Heart right ventricle (tissue), 16 donors: ENCODE measurements around the gene RBFOX1. TPM values are rescaled to one million over a fixed set of nuclear protein-coding genes. Genes with fewer than 3 reads are reported as not detected.

Source experiments
- ATAC-seq, 8 donors: fragments of 200-7000 bp; cut with Tn5 transposase; one replicate each; pipeline ENCODE4 v1.9.1; 2020; ENCODE audit warnings: mild to moderate bottlenecking in 8 of 8, moderate library complexity in 8 of 8, moderate number of reproducible peaks in 1 of 8
- DNase-seq, 2 donors: peaks; one replicate each; pipeline ENCODE4 v3.0.0-alpha.2; 2020
- H3K27ac ChIP-seq, 10 donors: fragments of 200-600 bp; sonication (generic) in 2 of 10; one replicate each; pipeline versions ENCODE4 v1.5.0 to v1.8.0; 2020 to 2022; ENCODE audit warnings: mild to moderate bottlenecking in 3 of 10
- H3K27me3 ChIP-seq, 7 donors: fragments of 200-600 bp; one replicate each; pipeline ENCODE4 v1.8.0; 2021 to 2022; ENCODE audit warnings: mild to moderate bottlenecking in 2 of 7
- H3K36me3 ChIP-seq, 9 donors: fragments of 200-600 bp; sonication (generic) in 1 of 9; one replicate each; pipeline versions ENCODE4 v1.5.0 to v1.8.0; 2020 to 2022; ENCODE audit warnings: mild to moderate bottlenecking in 2 of 9
- H3K4me1 ChIP-seq, 9 donors: fragments of 200-600 bp; sonication (generic) in 1 of 9; one replicate each; pipeline versions ENCODE4 v1.5.0 to v1.8.0; 2020 to 2022; ENCODE audit warnings: mild to moderate bottlenecking in 4 of 9
- H3K4me3 ChIP-seq, 10 donors: fragments of 200-600 bp; sonication (generic) in 2 of 10; one replicate each; pipeline versions ENCODE4 v1.5.0 to v1.8.0; 2020 to 2022; ENCODE audit warnings: mild to moderate bottlenecking in 7 of 10, moderate library complexity in 2 of 10
- H3K9me3 ChIP-seq, 11 donors: fragments of 200-600 bp in 10 of 11; sonication (generic) in 2 of 11; one replicate each; pipeline versions ENCODE4 v1.5.0 to v1.8.0; 2013 to 2022; ENCODE audit warnings: mild to moderate bottlenecking in 2 of 11, control low read depth in 1 of 11, moderate library complexity in 1 of 11
- WGBS, 2 donors: extraction: QIAGEN DNeasy Blood & Tissue Kit; methylation state at CpG; one replicate each; pipeline ENCODE4 v1.1.7; 2013; ENCODE audit warnings: inconsistent platforms in 1 of 2; 5-methylcytosine and 5-hydroxymethylcytosine counted together
- intact Hi-C, 10 donors: fragments of 100-400 bp; cut with DNase I; formaldehyde crosslinking; loops; one replicate each; pipeline versions ENCODE4 v1.11.1 to v1.14.2; 2022
- polyA plus RNA-seq, 2 donors: library from polyadenylated mRNA; stranded (reverse); fragments of 200-250 nt; gene quantifications; one replicate each; pipeline ENCODE4 v1.2.3, GENCODE V29; 2013
- total RNA-seq, 10 donors: library from RNA; stranded (reverse); fragmentation: NEBNext Ultra II Directional in 3 of 10; extraction: Animal tissue kit (Norgen Biotek cat#: 25700) in 3 of 10; gene quantifications; one replicate each; pipeline versions ENCODE4 v1.2.1 to v1.2.4, GENCODE V29; 2021 to 2023
- TF ChIP-seq, protein P1 (sequence below), 9 donors: fragments of 200-600 bp; sonication (generic) in 2 of 9; IDR thresholded peaks; one replicate each; pipeline versions ENCODE4 v1.5.0 to v1.8.0; 2021 to 2022; ENCODE audit warnings: antibody characterized with exemption in 9 of 9, mild to moderate bottlenecking in 5 of 9, moderate library complexity in 1 of 9
- donor health status: Arrhythmogenic right ventricular cardiomyopathy.
- donor health status: ischemic (EF 13 %, LVEDD 7.1; RV severe dilation, severe dysfunction).
- donor health status: healthy with polysubstance abuse.
- donor health status: DM: no; HTN: yes; CAD: no.
- donor health status: DM: no; HTN: no; CAD: no.
- donor health status: ischemic (EF 25% LVEDD 6.9; RV normal size, moderate dysfunction).
- donor health status: ischemic (EF 25% LVEDD 5.7; RV mildly dilated, moderate dysfunction).
- donor health status: healthy.
- donor health status: DM: yes; HTN: yes; CAD: no.
- donor health status: Ischemic cardiomyopathy.
- donor health status: ischemic (EF 35%, LVEDD 5.7; RV mildly dilated, moderate dysfunction).
- donor health status: nonischemic (EF 11% LVEDD 7.7; RV severe dilation, severe dysfunction).
- donor health status: DM: yes; HTN: yes; CAD: no.
- donor health status: PGD.
- donor health status: ischemic (EF 29% LVEDD 5.4; RV normal size, mild dysfunction).
- donor health status: nonischemic (EF 23%, LVEDD 6.1; RV moderate dilation, normal function).

The RBFOX1 gene
- total and polyA plus RNA-seq, 12 donors, result 11.1 to 82.9 (median 53.4) TPM

DNA sequence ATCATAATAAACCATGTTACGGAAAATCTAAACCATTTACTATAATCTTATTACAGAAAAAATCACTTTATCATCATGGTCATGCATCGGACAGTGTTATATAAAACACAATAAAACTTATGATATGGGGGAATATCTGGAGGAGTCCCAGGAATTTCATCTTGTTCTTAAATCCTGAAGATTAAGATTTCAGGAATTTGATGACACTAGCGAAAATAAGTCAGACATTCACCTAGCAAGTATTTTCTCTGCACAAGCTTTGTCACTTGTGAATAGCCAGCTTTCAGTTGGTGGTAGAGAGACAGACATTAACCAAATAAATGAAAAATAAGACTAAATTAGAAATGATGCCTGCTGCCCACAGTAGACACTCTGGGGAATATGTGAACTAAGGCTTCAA, 410.0 kb downstream of the RBFOX1 start:
- H3K4me3 ChIP-seq, result no peak overlapping the region
- DNase-seq (no peak), ATAC-seq (no peak)
- intact Hi-C loops, result no loop called here
- 84 to 85% methylated on average over 3 of the region's 3 CpGs for WGBS, 2 donors
- no peaks in the 10 kb centered on the region for H3K36me3 ChIP-seq
- no peaks in the 10 kb centered on the region for H3K4me1 ChIP-seq
- TF ChIP-seq, protein P1, sequence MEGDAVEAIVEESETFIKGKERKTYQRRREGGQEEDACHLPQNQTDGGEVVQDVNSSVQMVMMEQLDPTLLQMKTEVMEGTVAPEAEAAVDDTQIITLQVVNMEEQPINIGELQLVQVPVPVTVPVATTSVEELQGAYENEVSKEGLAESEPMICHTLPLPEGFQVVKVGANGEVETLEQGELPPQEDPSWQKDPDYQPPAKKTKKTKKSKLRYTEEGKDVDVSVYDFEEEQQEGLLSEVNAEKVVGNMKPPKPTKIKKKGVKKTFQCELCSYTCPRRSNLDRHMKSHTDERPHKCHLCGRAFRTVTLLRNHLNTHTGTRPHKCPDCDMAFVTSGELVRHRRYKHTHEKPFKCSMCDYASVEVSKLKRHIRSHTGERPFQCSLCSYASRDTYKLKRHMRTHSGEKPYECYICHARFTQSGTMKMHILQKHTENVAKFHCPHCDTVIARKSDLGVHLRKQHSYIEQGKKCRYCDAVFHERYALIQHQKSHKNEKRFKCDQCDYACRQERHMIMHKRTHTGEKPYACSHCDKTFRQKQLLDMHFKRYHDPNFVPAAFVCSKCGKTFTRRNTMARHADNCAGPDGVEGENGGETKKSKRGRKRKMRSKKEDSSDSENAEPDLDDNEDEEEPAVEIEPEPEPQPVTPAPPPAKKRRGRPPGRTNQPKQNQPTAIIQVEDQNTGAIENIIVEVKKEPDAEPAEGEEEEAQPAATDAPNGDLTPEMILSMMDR (IDR thresholded peaks at IDR 0.05), result no peak
- no peak overlapping the region for H3K27ac ChIP-seq
- peaks cover 0 to 26% (median 0%) of the 10 kb centered on the region in 11 donors for H3K9me3 ChIP-seq
- peaks cover 0 to 6% (median 0%) of the 10 kb centered on the region in 7 donors for H3K27me3 ChIP-seq

DNA sequence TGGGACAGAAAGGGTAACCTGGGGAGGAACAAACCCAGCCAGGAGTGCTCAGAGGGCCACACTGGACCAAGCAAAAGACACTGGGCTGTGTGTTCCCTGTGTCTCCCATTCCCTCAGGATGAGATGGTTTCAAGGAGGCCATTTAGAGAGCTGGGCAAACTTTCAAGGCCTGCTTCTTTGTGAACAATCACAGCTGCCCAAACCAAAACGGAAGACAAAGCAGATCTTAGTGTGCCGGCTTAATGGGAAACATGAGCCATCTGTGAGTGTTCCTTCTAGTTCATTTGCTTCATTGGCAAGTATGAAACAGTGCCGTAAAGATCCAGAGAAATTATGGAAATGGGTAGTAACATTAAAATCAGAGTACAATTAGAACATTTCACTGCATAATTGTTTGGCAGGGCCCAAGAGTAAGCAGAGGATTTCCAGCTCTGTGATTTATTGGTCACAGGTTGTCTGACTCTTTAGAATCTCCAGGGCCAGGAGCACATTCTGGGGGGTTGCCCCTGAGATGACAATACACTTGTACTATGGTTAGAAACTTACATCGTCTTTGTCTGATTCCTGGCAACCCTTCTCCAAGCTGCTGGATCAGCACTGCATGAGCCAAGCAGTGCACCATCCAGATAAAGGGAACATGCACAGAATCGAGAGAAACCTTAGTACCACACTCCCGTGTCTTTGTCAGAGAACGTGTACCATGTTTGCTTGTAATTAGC, 412.1 kb downstream of the RBFOX1 start:
- no peak overlapping the region for H3K27ac ChIP-seq
- WGBS, 2 donors, result 70 to 77% methylated on average over 7 of the region's 7 CpGs
- TF ChIP-seq, protein P1 (IDR thresholded peaks at IDR 0.05), result no peak

DNA sequence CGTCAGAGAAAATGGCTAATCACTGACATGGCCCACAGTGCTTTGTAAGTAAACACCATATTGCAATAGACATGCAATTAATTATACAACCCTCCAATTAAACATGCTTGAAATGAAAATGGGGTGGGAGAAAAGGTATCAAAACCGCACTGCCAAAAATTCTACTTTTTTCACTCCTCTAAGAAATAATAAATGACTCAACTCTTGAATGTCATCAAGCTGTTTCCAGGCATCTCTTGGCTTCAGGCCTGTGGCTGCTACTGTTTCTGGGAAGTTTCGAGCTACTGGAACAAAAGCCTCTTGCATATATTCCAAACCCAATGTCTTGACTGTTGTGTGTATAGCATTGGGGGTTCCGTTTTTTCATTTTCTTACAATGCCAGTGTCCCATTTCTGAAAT, 412.6 kb downstream of the RBFOX1 start:
- intact Hi-C loops, result no loop called here
- H3K4me1 ChIP-seq, result no peaks in the 10 kb centered on the region
- peaks cover 0 to 14% (median 3%) of the 10 kb centered on the region in 7 donors for H3K27me3 ChIP-seq
- no peak overlapping the region for H3K27ac ChIP-seq
- no peak overlapping the region for H3K4me3 ChIP-seq
- no peak for ATAC-seq
- WGBS, 2 donors, result 65 to 74% methylated on average over 4 of the region's 4 CpGs
- DNase-seq, result no peak
- TF ChIP-seq, protein P1 (IDR thresholded peaks at IDR 0.05), result no peak
- H3K9me3 ChIP-seq, result peaks cover 0 to 7% (median 0%) of the 10 kb centered on the region in 11 donors
- H3K36me3 ChIP-seq, result no peaks in the 10 kb centered on the region

More for the DNA sequence above, 412.1 kb downstream of the RBFOX1 start:
- H3K4me1 ChIP-seq, result no peaks in the 10 kb centered on the region
- ATAC-seq (no peak), DNase-seq (no peak)
- intact Hi-C loops, result no loop called here
- H3K27me3 ChIP-seq, result peaks cover 0 to 11% (median under 1%) of the 10 kb centered on the region in 7 donors
- no peaks in the 10 kb centered on the region for H3K36me3 ChIP-seq
- no peak overlapping the region for H3K4me3 ChIP-seq
- H3K9me3 ChIP-seq, result peaks cover 0 to 10% (median 0%) of the 10 kb centered on the region in 11 donors

DNA sequence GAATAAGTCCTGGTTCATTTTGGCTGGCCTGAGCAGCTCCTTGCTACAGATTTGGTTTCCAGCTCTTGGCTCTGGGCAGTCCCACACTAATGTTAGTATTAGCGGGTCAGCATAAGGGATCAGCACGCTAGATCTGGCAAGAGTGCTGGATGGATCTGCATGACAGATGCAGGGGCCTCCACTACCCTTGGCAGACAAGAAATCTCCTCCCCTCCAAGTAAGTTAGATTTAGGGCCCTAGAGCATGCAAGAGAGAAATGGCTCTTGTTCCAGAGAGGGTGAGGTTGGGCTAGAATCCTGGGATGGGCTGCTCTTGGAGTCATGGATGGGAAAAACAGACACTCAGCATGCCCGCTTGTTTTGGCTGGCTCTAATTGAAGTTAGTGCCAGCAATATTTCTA, 414.3 kb downstream of the RBFOX1 start:
- Histone ChIP-seq H3K9me3 (no peaks in the 10 kb centered on the region), H3K27ac (no peak overlapping the region), H3K36me3 (no peaks in the 10 kb centered on the region), H3K4me1 (no peaks in the 10 kb centered on the region), H3K4me3 (no peak overlapping the region), H3K27me3 (peaks cover 0 to 21% (median 3%) of the 10 kb centered on the region in 7 donors)
- 57 to 63% methylated on average over 3 of the region's 3 CpGs for WGBS, 2 donors
- DNase-seq (no peak), ATAC-seq (no peak)
- TF ChIP-seq, protein P1 (IDR thresholded peaks at IDR 0.05), result no peak
- intact Hi-C loops, result no loop called here
